ENCODE measurements around the gene PURA.

DNA sequence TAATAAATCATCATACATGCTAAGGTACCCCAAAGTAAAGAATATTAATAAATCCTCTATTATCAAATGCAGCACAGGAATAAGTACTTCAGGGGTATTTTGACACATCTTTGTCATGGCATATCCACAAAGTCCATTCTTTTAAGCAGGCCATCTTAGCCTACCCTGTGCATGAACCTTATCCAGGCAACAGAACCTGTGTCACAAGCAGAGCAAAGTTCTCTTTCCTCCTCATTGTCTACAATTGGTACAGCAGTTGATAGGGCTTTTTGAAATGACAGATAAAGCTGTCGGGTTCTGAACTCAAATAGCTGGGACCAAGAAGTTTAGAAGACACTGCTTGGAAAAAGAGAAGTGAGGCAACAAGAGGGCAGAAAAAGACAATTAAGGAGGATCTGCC lies 30.8 kb upstream of the PURA start:
- TF ChIP-seq GATA3 (IDR thresholded peaks at IDR 0.05; ENCODE audit: low read depth, low read length) (no peak), GATA2 (IDR thresholded peaks at IDR 0.05; ENCODE audit: low read depth, low read length) (no peak)

All from SH-SY5Y (cell line).